HG03521 (cell line): ENCODE data around the gene MAFG.

Experiments
- ATAC-seq: cut with Tn5 transposase; IDR thresholded peaks from one replicate; pipeline ENCODE4 v1.9.1; 2021; ENCODE audit warnings: mild to moderate bottlenecking, moderate library complexity; ENCODE audit not compliant: unreplicated experiment

MAFG gene

GRCh38 chr17:81899514-81900166 is 27.9 kb downstream of the MAFG start:
- ATAC-seq = no peak

- no peak for ATAC-seq
Measured at GRCh38 chr17:81898885-81899284, 28.6 kb downstream of the MAFG start.

GRCh38 chr17:81898029-81898866 is 29.3 kb downstream of the MAFG start:
- ATAC-seq = no peak

- ATAC-seq = no peak
Measured at GRCh38 chr17:81895400-81895799, 32.1 kb downstream of the MAFG start.

- ATAC-seq = peak; percentile 30
Measured at GRCh38 chr17:81891303-81891552, 36.3 kb downstream of the MAFG start.

- ATAC-seq = no peak
Measured at GRCh38 chr17:81890447-81891302, 36.9 kb downstream of the MAFG start.

GRCh38 chr17:81889602-81890001 is 37.9 kb downstream of the MAFG start:
- no peak for ATAC-seq

- ATAC-seq = no peak
Measured at GRCh38 chr17:81888988-81889595, 38.4 kb downstream of the MAFG start.

GRCh38 chr17:81888105-81888987 is 39.2 kb downstream of the MAFG start:
- ATAC-seq = no peak

GRCh38 chr17:81885869-81886548 is 41.5 kb downstream of the MAFG start:
- ATAC-seq = no peak

- ATAC-seq = no peak
Measured at GRCh38 chr17:81885454-81885853, 42.1 kb downstream of the MAFG start.

- ATAC-seq = no peak
Measured at GRCh38 chr17:81884968-81885367, 42.6 kb downstream of the MAFG start.

- no peak for ATAC-seq
Measured at GRCh38 chr17:81884520-81884919, 43.0 kb downstream of the MAFG start.

- no peak for ATAC-seq
Measured at GRCh38 chr17:81879121-81879520, 48.4 kb downstream of the MAFG start.

GRCh38 chr17:81878294-81878693 is 49.2 kb downstream of the MAFG start:
- no peak for ATAC-seq

- no peak for ATAC-seq
Measured at GRCh38 chr17:81877569-81877968, 50.0 kb downstream of the MAFG start.

GRCh38 chr17:81871387-81872230 is 55.9 kb downstream of the MAFG start:
- peak; percentile 55 for ATAC-seq

- peak; percentile 21 for ATAC-seq
Measured at GRCh38 chr17:81870981-81871386, 56.6 kb downstream of the MAFG start, which contains the start of gene ARHGDIA. Gene ARHGDIA, minus strand, starts transcription at chr17:81871337. Its CDS starts 1,407 bp downstream, at chr17:81869930.
